IMR-90 (cell line): ENCODE measurements around the gene SLC1A7. TPM values are rescaled to one million over a fixed set of nuclear protein-coding genes. Genes with fewer than 3 reads are reported as not detected.

Experiments
- ATAC-seq: fragments of 200-7000 bp; cut with Tn5 transposase; 2 replicates; pipeline ENCODE4 v1.9.1; 2020; ENCODE audit warnings: low read depth, mild to moderate bottlenecking, moderate library complexity
- BruUV-seq: library from RNA; stranded (reverse); fragments of 400-500 nt; replicated peaks from 2 replicates; lab custom pipeline; 2021; lab: Mats Ljungman, UMichigan
- CTCF ChIA-PET: fragments of 300-600 bp; formaldehyde crosslinking; extraction: SDS; loops from one replicate; lab custom pipeline; 2021; ENCODE audit warnings: antibody characterized with exemption; lab: Yijun Ruan, JAX
- POLR2A ChIA-PET: fragments of 300-600 bp; sonication (Branson Sonifier 250); formaldehyde crosslinking; loops from one replicate; lab custom pipeline; 2022; ENCODE audit warnings: antibody characterized with exemption; ENCODE audit not compliant: unreplicated experiment; lab: Charles Lee
- DNase-seq: peaks from one replicate; pipeline ENCODE4 v3.0.0; 2013
- H2AFZ ChIP-seq: replicated peaks from 2 replicates; pipeline ENCODE3; 2013; ENCODE audit warnings: low read length, mild to moderate bottlenecking; ENCODE audit not compliant: poor library complexity
- H2AK5ac ChIP-seq: 2 replicates; pipeline ENCODE4 v1.6.1; 2013; ENCODE audit warnings: low read depth, low read length, inconsistent platforms
- H2AK9ac ChIP-seq: replicated peaks from 2 replicates; pipeline ENCODE3; 2013; ENCODE audit warnings: mild to moderate bottlenecking, low read depth, low read length, moderate library complexity; ENCODE audit not compliant: poor library complexity
- H2BK120ac ChIP-seq: 2 replicates; pipeline ENCODE4 v1.6.1; 2013; ENCODE audit warnings: low read depth, low read length, inconsistent platforms
- H2BK15ac ChIP-seq: 3 replicates; pipeline ENCODE4 v1.6.1; 2013; ENCODE audit warnings: low read depth, low read length, inconsistent platforms
- H2BK20ac ChIP-seq: 2 replicates; pipeline ENCODE4 v1.6.1; 2013; ENCODE audit warnings: low read depth, mild to moderate bottlenecking, inconsistent platforms, low read length, moderate library complexity
- H2BK5ac ChIP-seq: 2 replicates; pipeline ENCODE4 v1.6.1; 2013; ENCODE audit warnings: mild to moderate bottlenecking, low read depth, low read length, inconsistent platforms; ENCODE audit not compliant: poor library complexity, severe bottlenecking
- H3K14ac ChIP-seq: replicated peaks from 2 replicates; pipeline ENCODE4 v1.6.1; 2013; ENCODE audit warnings: low read depth, low read length, inconsistent platforms
- H3K18ac ChIP-seq: 2 replicates; pipeline ENCODE4 v1.6.1; 2013; ENCODE audit warnings: low read depth, low read length, control low read depth
- H3K23ac ChIP-seq: 2 replicates; pipeline ENCODE4 v1.6.1; 2013; ENCODE audit warnings: low read depth, low read length, inconsistent platforms
- H3K27ac ChIP-seq: 2 replicates; pipeline ENCODE4 v1.5.1; 2013; ENCODE audit warnings: mild to moderate bottlenecking, control low read depth, low read length; ENCODE audit not compliant: insufficient read depth
- H3K27me3 ChIP-seq: 2 replicates; pipeline ENCODE4 v1.6.1; 2013; ENCODE audit warnings: low read length; ENCODE audit not compliant: control insufficient read depth, insufficient read depth
- H3K36me3 ChIP-seq: 2 replicates; pipeline ENCODE4 v1.6.1; 2013; ENCODE audit warnings: low read length, mixed read lengths; ENCODE audit not compliant: control insufficient read depth, insufficient read depth
- H3K4ac ChIP-seq: 2 replicates; pipeline ENCODE4 v1.6.1; 2013; ENCODE audit warnings: low read depth, low read length, inconsistent platforms
- H3K4me1 ChIP-seq: 2 replicates; pipeline ENCODE4 v1.6.1; 2013; ENCODE audit warnings: low read length, mixed read lengths; ENCODE audit not compliant: control insufficient read depth, insufficient read depth
- H3K4me2 ChIP-seq: 2 replicates; pipeline ENCODE4 v1.6.1; 2013; ENCODE audit warnings: low read depth, mild to moderate bottlenecking, control low read depth, low read length, moderate library complexity
- H3K4me3 ChIP-seq: 2 replicates; pipeline ENCODE4 v1.5.1; 2013; ENCODE audit warnings: low read depth, mild to moderate bottlenecking, control low read depth, low read length, moderate library complexity; ENCODE audit not compliant: insufficient read depth
- H3K56ac ChIP-seq: 2 replicates; pipeline ENCODE4 v1.6.1; 2013; ENCODE audit warnings: low read length, inconsistent platforms; ENCODE audit not compliant: insufficient read depth; ENCODE audit errors: extremely low read depth
- H3K79me1 ChIP-seq, 2 experiments: 2 replicates each; pipeline ENCODE4 v1.6.1; 2013; ENCODE audit warnings: low read length in 2 of 2, inconsistent platforms in 1 of 2, low read depth in 1 of 2
- H3K9ac ChIP-seq: 2 replicates; pipeline ENCODE4 v1.6.1; 2013; ENCODE audit warnings: low read depth, low read length, control low read depth
- H3K9me1 ChIP-seq: 2 replicates; pipeline ENCODE4 v1.6.1; 2013; ENCODE audit warnings: low read length, inconsistent platforms; ENCODE audit not compliant: insufficient read depth
- H3K9me3 ChIP-seq: 2 replicates; pipeline ENCODE4 v1.6.1; 2013; ENCODE audit warnings: low read length; ENCODE audit not compliant: control insufficient read depth, insufficient read depth
- H4K20me1 ChIP-seq: 2 replicates; pipeline ENCODE4 v1.6.1; 2013; ENCODE audit warnings: low read length, inconsistent platforms; ENCODE audit not compliant: insufficient read depth
- H4K5ac ChIP-seq: 2 replicates; pipeline ENCODE4 v1.6.1; 2013; ENCODE audit warnings: mild to moderate bottlenecking, low read depth, low read length, control low read depth
- H4K8ac ChIP-seq, 2 experiments: 2 replicates each; pipeline ENCODE4 v1.6.1; 2013; ENCODE audit warnings: low read depth in 2 of 2, low read length in 2 of 2, control low read depth in 1 of 2, inconsistent platforms in 1 of 2
- H4K91ac ChIP-seq: 2 replicates; pipeline ENCODE4 v1.6.1; 2013; ENCODE audit warnings: low read depth, low read length, inconsistent platforms; ENCODE audit not compliant: insufficient read depth
- CHD1 ChIP-seq: IDR thresholded peaks from 2 replicates; pipeline ENCODE4 v1.6.1; 2012; ENCODE audit warnings: low read depth, low read length, improper control_type of control experiment
- RAD21 ChIP-seq: IDR thresholded peaks from 2 replicates; pipeline ENCODE4 v1.6.1; 2012; ENCODE audit warnings: low read length, improper control_type of control experiment
- RCOR1 ChIP-seq: IDR thresholded peaks from 2 replicates; pipeline ENCODE4 v1.6.1; 2012; ENCODE audit warnings: mild to moderate bottlenecking, low read length, improper control_type of control experiment; ENCODE audit not compliant: insufficient replicate concordance
- RFX5 ChIP-seq: IDR thresholded peaks from 2 replicates; pipeline ENCODE4 v1.8.0; 2012; ENCODE audit warnings: low read depth, mild to moderate bottlenecking, low read length, moderate library complexity
- WGBS, 2 experiments: methylation state at CpG; one replicate each; pipeline versions ENCODE4 v1.1.5 to v1.1.7; 2013; ENCODE audit warnings: missing lambda C conversion rate in 2 of 2; ENCODE audit not compliant: insufficient read length in 1 of 2; ENCODE audit errors: extremely low coverage in 2 of 2; 5-methylcytosine and 5-hydroxymethylcytosine counted together
- dilution Hi-C: fragments of 300-500 bp; cut with HindIII; formaldehyde crosslinking; loops from one replicate; pipeline ENCODE4 v1.14.3; 2018; ENCODE audit warnings: low sequenced_read_pairs; ENCODE audit not compliant: unreplicated experiment
- in situ Hi-C: fragments of 300-500 bp; cut with MboI; formaldehyde crosslinking; loops from 3 replicates; pipeline ENCODE4 v1.14.3; 2019; ENCODE audit warnings: low sequenced_read_pairs, inconsistent platforms, mixed read lengths
- intact Hi-C: fragments of 100-400 bp; cut with micrococcal nuclease; formaldehyde crosslinking; loops from 2 replicates; pipeline ENCODE4 v1.10.0; 2022
- polyA plus RNA-seq, 3 experiments: library from polyadenylated mRNA; depleted of rRNA; stranded (reverse); fragments of >200 nt; gene quantifications; 2 replicates each; pipeline ENCODE4 v1.2.3, GENCODE V29; 2012; ENCODE audit warnings: low replicate concordance in 1 of 3
- total RNA-seq: library from RNA; depleted of rRNA; stranded (reverse); fragments of >200 nt; gene quantifications from 2 replicates; pipeline ENCODE4 v1.2.3, GENCODE V29; 2012

Gene SLC1A7
- total and polyA plus RNA-seq, 2 of the 4 experiments (the other 2 are of a cell fraction) = 0.05 TPM; not detected in 1

- Histone ChIP-seq H3K79me1 (peaks cover 0 to 3% of the 10 kb centered on the region in 2 experiments; a peak in 1 of 4 replicates), H2BK15ac (peak overlapping the region; percentile 83; the same call in 2 of the 3 replicates), H2BK120ac (peak overlapping the region; percentile 96), H4K20me1 (no peaks in the 10 kb centered on the region), H3K4me2 (no peak overlapping the region), H2AK5ac (peak overlapping the region; percentile 99), H3K23ac (peak overlapping the region; percentile 54), H3K9me1 (peaks cover 52% of the 10 kb centered on the region), H3K4ac (peak overlapping the region; percentile 98), H3K27me3 (no peaks in the 10 kb centered on the region), H3K9ac (peak overlapping the region; percentile 15; the same call in 1 of the 2 replicates), H3K27ac (peak overlapping the region; percentile 84), H3K56ac (peak overlapping the region; percentile 85; the same call in 1 of the 2 replicates), H3K14ac (peak overlapping the region; percentile 87), H3K4me1 (peaks cover 44% of the 10 kb centered on the region), H3K9me3 (peaks cover 17% of the 10 kb centered on the region), H2BK5ac (peak overlapping the region; percentile 88), H3K36me3 (no peaks in the 10 kb centered on the region), H4K91ac (peak overlapping the region; percentile 99), H4K8ac (peak overlapping the region; percentile 82 to 94; a peak in 3 of 4 replicates), H3K4me3 (no peak overlapping the region), H3K18ac (peak overlapping the region; percentile 80), H2BK20ac (peak overlapping the region; percentile 92), H2AK9ac (peak overlapping the region; percentile 66), H2AFZ (peak overlapping the region; percentile 16), H4K5ac (peak overlapping the region; percentile 87)
- no peak for TF ChIP-seq RCOR1
- no peak for TF ChIP-seq RAD21
- no peak for TF ChIP-seq CHD1
- TF ChIP-seq RFX5 = no peak
- in situ Hi-C loops = no loop called here
- WGBS, 2 experiments = 80% methylated on average over 2 of the region's 4 CpGs; no CpG with 5 or more reads in 1 of the 2 experiments
- BruUV-seq = no TSS peak
- dilution Hi-C loops = no loop called here
- DNase-seq (peak; percentile 28), ATAC-seq (0 out of 2 replicates have a peak, but pooled peaks have one; percentile 1)
- ChIA-PET CTCF (interaction anchor here (1.1 kb wide), 1 partner anchor 70 kb away, joined by 3 read pairs; no protein-coding TSS in a partner anchor), POLR2A (no interaction called here)
- intact Hi-C loops = no loop called here
These were observed 29.6 kb downstream of the SLC1A7 start for GRCh38 chr1:53112861-53113260.
